ENCODE data around the gene HS3ST4. TPM values are rescaled to one million over a fixed set of nuclear protein-coding genes. Genes with fewer than 3 reads are reported as not detected.

The HS3ST4 gene
- total RNA-seq, 1 donor from 2014 or later: not detected

DNA sequence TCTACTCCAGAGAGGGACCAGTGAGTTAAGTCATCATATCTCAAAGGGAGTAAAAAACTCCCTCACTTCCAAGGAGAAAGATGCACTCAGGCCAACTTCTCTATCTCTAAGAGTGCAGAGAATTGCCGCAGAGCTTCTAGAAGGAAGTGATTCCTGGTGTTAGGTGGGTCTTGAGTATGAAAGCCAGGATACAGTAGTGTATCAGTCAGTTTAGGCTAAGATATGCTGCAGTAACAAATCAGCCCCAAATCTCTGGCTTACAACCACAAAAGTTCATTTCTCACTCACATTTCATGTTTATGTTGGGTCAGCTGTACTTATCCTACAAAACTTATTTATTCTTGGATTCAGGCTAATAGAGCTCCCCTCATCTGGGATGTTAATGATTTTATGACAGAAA lies 106.3 kb downstream of the HS3ST4 start:
- Histone ChIP-seq H3K36me3 (ENCODE audit: control insufficient read depth, insufficient read depth, low read length) (no peaks in the 10 kb centered on the region), H3K27me3 (ENCODE audit: control insufficient read depth, insufficient read depth, low read length) (no peaks in the 10 kb centered on the region), H3K4me3 (ENCODE audit: low read depth, low read length) (no peak overlapping the region)
- TF ChIP-seq, protein P1, sequence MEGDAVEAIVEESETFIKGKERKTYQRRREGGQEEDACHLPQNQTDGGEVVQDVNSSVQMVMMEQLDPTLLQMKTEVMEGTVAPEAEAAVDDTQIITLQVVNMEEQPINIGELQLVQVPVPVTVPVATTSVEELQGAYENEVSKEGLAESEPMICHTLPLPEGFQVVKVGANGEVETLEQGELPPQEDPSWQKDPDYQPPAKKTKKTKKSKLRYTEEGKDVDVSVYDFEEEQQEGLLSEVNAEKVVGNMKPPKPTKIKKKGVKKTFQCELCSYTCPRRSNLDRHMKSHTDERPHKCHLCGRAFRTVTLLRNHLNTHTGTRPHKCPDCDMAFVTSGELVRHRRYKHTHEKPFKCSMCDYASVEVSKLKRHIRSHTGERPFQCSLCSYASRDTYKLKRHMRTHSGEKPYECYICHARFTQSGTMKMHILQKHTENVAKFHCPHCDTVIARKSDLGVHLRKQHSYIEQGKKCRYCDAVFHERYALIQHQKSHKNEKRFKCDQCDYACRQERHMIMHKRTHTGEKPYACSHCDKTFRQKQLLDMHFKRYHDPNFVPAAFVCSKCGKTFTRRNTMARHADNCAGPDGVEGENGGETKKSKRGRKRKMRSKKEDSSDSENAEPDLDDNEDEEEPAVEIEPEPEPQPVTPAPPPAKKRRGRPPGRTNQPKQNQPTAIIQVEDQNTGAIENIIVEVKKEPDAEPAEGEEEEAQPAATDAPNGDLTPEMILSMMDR (IDR thresholded peaks at IDR 0.05; ENCODE audit: insufficient read depth, low read length, severe bottlenecking): no peak
- DNase-seq (ENCODE audit: low read depth) (no peak), FAIRE-seq (no peak)

DNA sequence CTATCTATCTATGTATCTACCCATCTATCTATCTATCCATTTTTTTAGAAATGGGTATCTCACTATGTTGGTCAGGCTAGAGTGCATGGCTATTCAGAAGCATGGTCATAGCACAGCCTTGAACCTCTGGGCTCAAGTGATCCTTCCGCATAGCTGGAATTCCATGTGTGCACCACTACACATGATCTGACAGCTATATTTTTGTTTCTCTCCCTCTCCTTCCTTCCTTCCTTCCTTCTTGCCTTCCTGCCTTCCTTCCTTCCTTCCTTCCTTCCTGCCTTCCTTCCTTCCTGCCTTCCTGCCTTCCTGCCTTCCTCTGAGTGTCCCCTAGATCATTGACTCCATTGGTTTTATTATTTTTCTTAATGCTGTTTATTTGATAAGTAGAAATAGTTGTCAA lies 108.1 kb downstream of the HS3ST4 start:
- no peaks in the 10 kb centered on the region for H3K36me3 ChIP-seq (ENCODE audit: control insufficient read depth, insufficient read depth, low read length)
- H3K4me3 ChIP-seq (ENCODE audit: low read depth, low read length): no peak overlapping the region
- DNase-seq (ENCODE audit: low read depth): no peak
- H3K27me3 ChIP-seq (ENCODE audit: control insufficient read depth, insufficient read depth, low read length): no peaks in the 10 kb centered on the region
- TF ChIP-seq, protein P1 (IDR thresholded peaks at IDR 0.05; ENCODE audit: insufficient read depth, low read length, severe bottlenecking): no peak
- FAIRE-seq: no peak

DNA sequence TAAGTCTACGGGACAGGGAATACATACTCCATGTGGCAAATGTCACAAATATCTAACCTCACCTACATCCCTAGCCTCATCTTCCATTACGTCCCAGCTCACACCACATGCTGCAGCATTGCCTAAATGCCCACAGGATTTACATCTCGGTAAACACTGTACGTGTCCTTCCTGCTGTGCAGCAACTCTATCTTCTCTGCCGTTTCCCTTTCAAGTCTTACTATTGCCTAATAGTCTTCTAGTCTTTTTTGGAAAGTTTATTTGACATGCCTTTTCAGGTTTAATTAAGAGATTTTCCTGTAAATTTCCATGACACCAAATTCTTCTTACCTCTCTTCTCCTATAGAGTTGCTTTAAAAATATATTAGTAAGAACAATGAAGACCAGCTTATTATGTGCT lies 120.5 kb downstream of the HS3ST4 start:
- Histone ChIP-seq H3K4me3 (ENCODE audit: low read depth, low read length) (no peak overlapping the region), H3K36me3 (ENCODE audit: control insufficient read depth, insufficient read depth, low read length) (no peaks in the 10 kb centered on the region), H3K27me3 (ENCODE audit: control insufficient read depth, insufficient read depth, low read length) (no peaks in the 10 kb centered on the region)
- TF ChIP-seq, protein P1 (IDR thresholded peaks at IDR 0.05; ENCODE audit: insufficient read depth, low read length, severe bottlenecking): no peak
- DNase-seq (ENCODE audit: low read depth): no peak
- FAIRE-seq: no peak

DNA sequence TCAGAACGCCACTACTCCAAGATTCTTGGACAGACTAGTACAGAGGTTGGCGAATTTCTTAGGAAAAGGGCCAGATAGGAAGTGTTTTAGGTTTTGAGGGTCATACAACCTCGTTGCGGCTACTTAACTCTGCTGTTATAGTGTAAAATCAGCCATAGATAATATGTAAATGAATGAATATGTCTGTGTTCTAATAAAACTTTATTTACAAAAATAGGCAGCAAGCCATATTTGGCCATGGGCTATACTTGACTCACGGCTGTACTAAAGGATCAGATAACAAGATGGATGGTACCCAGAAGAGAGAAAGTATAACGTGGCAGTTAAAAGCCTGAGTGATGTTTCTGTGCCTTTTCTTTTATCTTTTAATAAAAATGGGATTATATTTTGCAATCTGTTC lies 125.5 kb downstream of the HS3ST4 start:
- Histone ChIP-seq H3K36me3 (ENCODE audit: control insufficient read depth, insufficient read depth, low read length) (no peaks in the 10 kb centered on the region), H3K4me3 (ENCODE audit: low read depth, low read length) (no peak overlapping the region), H3K27me3 (ENCODE audit: control insufficient read depth, insufficient read depth, low read length) (no peaks in the 10 kb centered on the region)
- FAIRE-seq: no peak
- TF ChIP-seq, protein P1 (IDR thresholded peaks at IDR 0.05; ENCODE audit: insufficient read depth, low read length, severe bottlenecking): no peak
- DNase-seq (ENCODE audit: low read depth): no peak

DNA sequence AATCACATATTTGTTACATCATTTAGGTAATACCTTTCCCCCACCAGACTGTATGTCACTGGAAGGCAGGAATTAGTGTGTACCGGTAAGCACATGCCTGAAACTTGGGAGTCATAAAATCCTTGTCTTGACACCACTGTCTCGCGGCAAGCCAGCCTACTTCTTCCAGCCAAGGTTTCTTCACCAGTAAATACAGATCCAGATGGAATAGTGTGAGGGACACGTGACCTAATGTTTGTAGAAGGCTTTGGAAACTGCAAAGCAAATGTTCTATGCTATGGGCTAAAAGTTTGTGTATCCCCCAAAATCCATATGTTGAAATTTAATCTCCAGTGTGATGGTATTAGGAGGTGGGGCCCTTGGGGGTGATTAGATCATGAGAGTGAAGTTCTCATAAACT lies 126.1 kb downstream of the HS3ST4 start:
- H3K27me3 ChIP-seq (ENCODE audit: control insufficient read depth, insufficient read depth, low read length): no peaks in the 10 kb centered on the region
- TF ChIP-seq, protein P1 (IDR thresholded peaks at IDR 0.05; ENCODE audit: insufficient read depth, low read length, severe bottlenecking): no peak
- H3K36me3 ChIP-seq (ENCODE audit: control insufficient read depth, insufficient read depth, low read length): no peaks in the 10 kb centered on the region
- FAIRE-seq (no peak), DNase-seq (ENCODE audit: low read depth) (no peak)
- no peak overlapping the region for H3K4me3 ChIP-seq (ENCODE audit: low read depth, low read length)

DNA sequence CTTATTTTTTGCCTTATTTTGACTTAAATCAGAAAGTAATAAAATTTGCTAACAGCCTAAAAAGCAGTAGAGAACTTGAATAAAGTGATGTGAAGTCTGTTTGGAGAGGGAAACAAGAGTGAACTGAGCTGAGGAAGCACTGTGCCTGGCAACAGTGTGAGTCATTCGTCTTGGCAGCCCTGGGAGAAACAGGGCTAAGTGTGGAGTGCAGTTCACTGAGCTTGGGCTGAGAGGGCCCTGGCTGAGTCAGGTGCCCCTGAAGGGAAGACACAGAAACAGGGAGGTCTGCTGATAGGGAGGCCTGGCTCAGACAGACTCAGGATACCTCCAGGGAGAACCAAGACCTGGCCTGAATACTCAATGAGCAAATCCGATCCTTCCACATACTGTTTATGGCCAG lies 132.1 kb downstream of the HS3ST4 start:
- no peak for FAIRE-seq
- Histone ChIP-seq H3K27me3 (ENCODE audit: control insufficient read depth, insufficient read depth, low read length) (no peaks in the 10 kb centered on the region), H3K4me3 (ENCODE audit: low read depth, low read length) (no peak overlapping the region), H3K36me3 (ENCODE audit: control insufficient read depth, insufficient read depth, low read length) (no peaks in the 10 kb centered on the region)
- TF ChIP-seq, protein P1 (IDR thresholded peaks at IDR 0.05; ENCODE audit: insufficient read depth, low read length, severe bottlenecking): no peak
- peak; percentile 10 for DNase-seq (ENCODE audit: low read depth)
